GM21360 (cell line): ENCODE data around the gene SCN3A.

Experiments
- ATAC-seq: cut with Tn5 transposase; IDR thresholded peaks from one replicate; pipeline ENCODE4 v1.9.1; 2021; ENCODE audit warnings: mild to moderate bottlenecking, moderate library complexity; ENCODE audit not compliant: unreplicated experiment

Gene SCN3A

GRCh38 chr2:165058476-165059265 lies 145.2 kb downstream of the SCN3A start:
- no peak for ATAC-seq

GRCh38 chr2:165057931-165058330 lies 145.9 kb downstream of the SCN3A start:
- ATAC-seq = no peak

DNA sequence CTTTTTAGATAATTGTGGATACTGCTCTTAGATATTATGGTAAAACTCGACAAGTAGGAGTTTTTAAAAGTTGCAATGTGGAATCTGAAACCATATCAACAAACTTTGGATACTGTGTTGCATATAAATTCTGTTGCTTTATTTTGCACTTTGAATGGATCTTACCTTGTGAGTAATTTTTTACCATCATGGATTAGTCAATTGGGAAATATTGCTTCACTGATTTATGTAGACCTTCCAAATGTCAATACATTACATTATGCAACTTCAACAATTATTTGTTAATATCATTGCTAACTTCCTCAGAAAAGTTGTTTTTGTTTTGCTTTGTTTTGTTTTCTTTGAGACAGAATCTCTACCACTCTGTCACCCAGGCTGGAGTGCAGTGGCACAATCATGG lies 146.5 kb downstream of the SCN3A start:
- ATAC-seq = no peak

- no peak for ATAC-seq
Observed at GRCh38 chr2:165056564-165056963, 147.3 kb downstream of the SCN3A start.

- no peak for ATAC-seq
Observed at GRCh38 chr2:165055082-165055851, 148.6 kb downstream of the SCN3A start.

- no peak for ATAC-seq
Observed at GRCh38 chr2:165054652-165055051, 149.2 kb downstream of the SCN3A start.

GRCh38 chr2:165044505-165045303 lies 159.1 kb downstream of the SCN3A start:
- no peak for ATAC-seq
